HG02981 (cell line): ENCODE results near the gene LYST.
"Not testable (repeated sequence)": the region's sequence is repeated elsewhere in the genome, so short reads cannot be mapped to it uniquely, and the experiment has no call there.

Experiments
- ATAC-seq: cut with Tn5 transposase; IDR thresholded peaks from one replicate; pipeline ENCODE4 v1.9.1; 2021; ENCODE audit warnings: mild to moderate bottlenecking, moderate library complexity; ENCODE audit not compliant: unreplicated experiment

The LYST gene

GRCh38 chr1:235639226-235640205, 227.2 kb downstream of the LYST start:
- no peak for ATAC-seq

- not testable (repeated sequence) for ATAC-seq
Observed at GRCh38 chr1:235638612-235639011, 228.1 kb downstream of the LYST start.

- no peak for ATAC-seq
Observed at GRCh38 chr1:235637756-235638534, 228.8 kb downstream of the LYST start.

- no peak for ATAC-seq
Observed at GRCh38 chr1:235635938-235636662, 230.6 kb downstream of the LYST start.

- ATAC-seq = no peak
Observed at GRCh38 chr1:235632506-235633401, 234.0 kb downstream of the LYST start.

GRCh38 chr1:235631816-235632215, 234.9 kb downstream of the LYST start:
- no peak for ATAC-seq

GRCh38 chr1:235628316-235629005, 238.2 kb downstream of the LYST start:
- ATAC-seq = no peak

GRCh38 chr1:235625831-235626230, 240.9 kb downstream of the LYST start:
- ATAC-seq = no peak

GRCh38 chr1:235625340-235625739, 241.4 kb downstream of the LYST start:
- ATAC-seq = no peak

- no peak for ATAC-seq
Observed at GRCh38 chr1:235624721-235625333, 241.9 kb downstream of the LYST start.

- no peak for ATAC-seq
Observed at GRCh38 chr1:235622936-235623779, 243.5 kb downstream of the LYST start.

GRCh38 chr1:235619149-235619548, 247.6 kb downstream of the LYST start:
- not testable (repeated sequence) for ATAC-seq

GRCh38 chr1:235617808-235618207, 248.9 kb downstream of the LYST start:
- ATAC-seq = no peak

- ATAC-seq = no peak
Observed at GRCh38 chr1:235617140-235617539, 249.6 kb downstream of the LYST start.

GRCh38 chr1:235614442-235614954, 252.2 kb downstream of the LYST start:
- ATAC-seq = no peak

- no peak for ATAC-seq
Observed at GRCh38 chr1:235613602-235614001, 253.1 kb downstream of the LYST start.

GRCh38 chr1:235612761-235613160, 253.9 kb downstream of the LYST start:
- ATAC-seq = no peak
